HL-60/S4 treated with phorbol 12-myristate 13-acetate at 8.2 ng/mL for 4 days and 3 days (cell line): ENCODE data around the gene SOSTDC1.

Source experiments
- in situ Hi-C: fragments of 300-500 bp; cut with MboI; formaldehyde crosslinking; loops from 2 replicates; pipeline ENCODE4 v1.15.0; 2022; ENCODE audit warnings: low sequenced_read_pairs

Gene SOSTDC1

GRCh38 chr7:16420649-16421332 lies 44.7 kb downstream of the SOSTDC1 start:
- in situ Hi-C loops: no loop called here

DNA sequence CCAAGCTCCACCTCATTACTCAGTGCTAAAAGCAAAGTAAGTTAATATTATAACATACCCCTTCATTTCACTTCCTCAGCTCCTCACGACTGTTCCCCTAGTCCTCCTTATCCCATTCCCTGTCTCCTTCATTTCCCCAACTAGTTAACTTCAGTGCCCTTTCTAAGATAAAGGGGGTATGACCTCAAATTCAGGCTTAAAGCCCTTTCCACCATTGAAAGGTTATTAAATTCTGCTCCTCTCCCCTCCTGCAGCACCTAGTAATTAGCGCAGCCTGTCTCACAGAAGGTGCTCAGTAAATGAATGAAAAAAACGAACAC lies 45.2 kb downstream of the SOSTDC1 start:
- in situ Hi-C loops: no loop called here

DNA sequence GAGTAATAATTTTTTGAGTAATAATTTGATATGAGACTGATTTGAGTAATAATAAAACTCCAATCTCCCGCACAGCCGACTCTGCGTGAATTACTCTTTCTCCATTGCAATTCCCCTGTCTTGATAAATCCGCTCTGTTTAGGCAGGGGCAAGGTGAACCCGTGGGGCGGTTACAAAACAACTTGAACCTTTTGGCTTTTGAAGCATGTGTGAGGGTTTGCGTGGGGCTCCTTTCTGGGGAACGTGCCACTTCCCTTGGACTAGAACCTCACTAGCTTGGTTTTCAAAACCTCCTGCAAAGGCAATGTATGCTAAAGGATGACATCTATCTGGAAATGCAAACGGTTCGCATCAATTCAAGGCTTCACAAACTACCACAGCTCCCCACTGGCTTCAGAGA lies 45.7 kb downstream of the SOSTDC1 start:
- in situ Hi-C loops: no loop called here

- in situ Hi-C loops: no loop called here
These were observed 46.4 kb downstream of the SOSTDC1 start for GRCh38 chr7:16419126-16419525.

GRCh38 chr7:16417906-16418305 lies 47.6 kb downstream of the SOSTDC1 start:
- in situ Hi-C loops: no loop called here

DNA sequence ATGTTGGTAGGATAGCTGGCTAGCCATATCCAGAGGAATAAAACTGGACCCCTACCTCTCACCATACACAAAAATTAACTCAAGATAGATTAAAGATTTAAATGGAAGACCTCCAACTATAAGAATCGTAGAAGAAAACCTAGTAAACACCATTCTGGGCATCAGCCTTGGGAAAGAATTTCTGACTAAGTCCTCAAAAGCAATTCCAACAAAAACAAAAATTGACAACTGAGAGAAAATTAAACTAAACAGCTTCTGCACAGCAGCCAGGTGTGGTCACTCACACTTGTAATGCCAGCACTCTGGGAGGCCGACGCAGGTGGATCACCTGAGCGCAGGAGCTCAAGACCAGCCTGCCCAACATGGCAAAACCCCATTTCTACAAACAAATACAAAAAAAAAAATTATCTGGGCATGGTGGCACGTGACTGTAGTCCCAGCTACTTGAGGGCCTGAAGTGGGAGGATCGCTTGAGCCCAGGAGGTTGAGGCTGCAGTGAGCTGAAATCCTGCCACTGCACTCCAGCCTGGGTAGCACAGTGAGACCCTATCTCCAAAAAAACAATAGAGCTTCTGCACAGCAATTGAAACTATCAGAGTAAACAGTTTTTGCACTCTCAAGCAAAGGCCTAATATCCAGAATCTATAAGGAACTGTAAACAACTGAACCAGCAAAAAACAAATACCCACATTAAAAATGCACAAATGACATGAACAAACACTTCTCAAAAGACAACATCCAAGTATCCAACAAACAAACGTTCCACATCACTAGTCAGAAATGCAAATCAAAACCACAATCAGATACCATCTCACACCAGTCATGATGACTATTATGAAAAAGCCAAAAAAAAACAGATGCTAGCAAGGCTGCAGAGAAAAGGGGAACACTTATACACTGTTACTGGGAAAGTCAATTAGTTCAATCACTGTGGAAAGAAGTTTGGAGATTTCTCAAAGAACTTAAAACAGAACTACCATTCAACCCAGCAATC lies 49.0 kb downstream of the SOSTDC1 start:
- in situ Hi-C loops: no loop called here

DNA sequence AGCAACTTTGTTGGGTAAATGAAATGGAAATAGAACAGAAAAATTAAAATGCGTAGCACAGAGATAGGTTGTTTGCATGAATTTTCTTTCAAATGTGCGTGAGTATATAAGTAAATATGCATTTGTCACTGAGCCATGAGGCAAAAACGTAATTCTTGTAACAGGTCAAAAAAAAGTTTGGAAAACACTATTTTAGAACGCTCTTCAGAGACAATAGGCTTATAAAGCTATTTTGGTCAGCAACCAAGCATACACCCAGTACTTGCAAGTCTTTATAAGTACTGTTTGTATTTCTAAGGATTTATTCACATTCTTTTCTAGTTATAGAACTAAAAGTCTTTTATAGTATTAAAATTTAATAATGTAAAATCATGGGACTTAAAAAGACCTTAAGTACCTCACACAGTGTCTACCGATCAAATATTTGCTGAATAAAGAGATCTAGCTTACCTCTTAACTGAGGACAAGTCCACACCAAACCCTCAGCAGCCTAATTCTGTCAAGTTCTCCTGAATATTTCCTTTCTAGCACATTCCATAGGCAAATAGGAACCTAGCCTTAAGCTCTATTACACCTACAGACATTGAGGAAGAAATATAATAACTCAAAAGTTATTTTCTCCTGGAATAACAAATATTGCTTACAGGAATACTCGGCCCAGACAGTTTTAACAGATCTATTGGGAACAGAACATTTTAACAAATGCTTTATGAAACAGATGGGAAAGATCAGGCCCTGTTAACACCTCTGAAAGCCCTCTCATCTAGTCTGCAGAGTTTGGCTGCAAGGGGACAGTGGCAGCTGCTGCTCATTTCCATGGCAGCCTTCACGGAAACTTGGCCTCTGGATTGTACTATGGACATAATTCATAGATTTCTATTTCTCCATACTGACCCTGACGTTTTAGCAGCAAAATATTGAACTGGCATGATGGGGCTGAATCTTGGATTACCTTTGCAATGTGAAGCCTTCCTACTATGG lies 53.0 kb downstream of the SOSTDC1 start:
- in situ Hi-C loops: no loop called here
